GM03348 (cell line): ENCODE data around the gene BUB1.
"Not testable (repeated sequence)": the region's sequence is repeated elsewhere in the genome, so short reads cannot be mapped to it uniquely, and the experiment has no call there.

Experiments
- DNase-seq: peaks from one replicate; pipeline ENCODE4 v3.0.0; 2012; ENCODE audit warnings: low spot score

The BUB1 gene

DNA sequence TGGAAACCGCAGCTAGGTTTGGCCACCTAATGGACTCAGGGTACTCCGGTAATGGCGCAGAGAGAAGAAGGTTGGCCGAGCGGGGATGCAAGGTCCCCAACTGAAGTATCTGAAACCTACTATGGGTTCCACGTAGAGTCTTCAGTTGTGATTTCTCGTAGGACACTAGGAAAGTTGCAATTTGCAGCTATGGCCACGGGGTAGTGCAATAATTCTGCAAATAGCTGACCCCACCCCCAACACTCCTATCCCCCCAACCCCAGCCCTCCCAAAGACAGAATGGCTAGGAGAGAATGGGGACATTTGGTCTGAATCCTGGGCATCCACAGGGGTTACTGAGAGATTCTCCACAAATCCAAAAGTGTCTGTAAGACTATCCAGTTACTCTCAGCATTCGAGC, 75.7 kb downstream of the BUB1 start:
- DNase-seq, result not testable (repeated sequence)

DNA sequence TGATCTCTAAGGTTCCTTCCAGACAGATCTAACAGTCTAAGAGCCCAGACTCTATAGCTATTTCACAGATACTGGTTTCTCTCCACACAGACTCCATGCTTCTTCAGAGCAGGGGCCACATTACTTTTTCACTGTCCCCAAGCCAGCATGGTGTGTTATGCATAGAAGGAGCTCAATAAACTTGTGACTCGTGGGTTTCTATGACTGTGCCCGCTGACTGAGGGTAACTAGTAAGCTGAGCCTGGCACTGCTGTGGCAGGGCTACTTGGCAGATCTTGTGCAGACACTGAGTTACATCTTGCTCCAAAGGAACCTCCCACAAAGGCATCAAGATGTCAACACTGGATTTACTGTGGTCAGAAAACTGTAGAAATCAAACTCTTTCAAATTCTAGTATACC, 85.9 kb downstream of the BUB1 start:
- not testable (repeated sequence) for DNase-seq

DNA sequence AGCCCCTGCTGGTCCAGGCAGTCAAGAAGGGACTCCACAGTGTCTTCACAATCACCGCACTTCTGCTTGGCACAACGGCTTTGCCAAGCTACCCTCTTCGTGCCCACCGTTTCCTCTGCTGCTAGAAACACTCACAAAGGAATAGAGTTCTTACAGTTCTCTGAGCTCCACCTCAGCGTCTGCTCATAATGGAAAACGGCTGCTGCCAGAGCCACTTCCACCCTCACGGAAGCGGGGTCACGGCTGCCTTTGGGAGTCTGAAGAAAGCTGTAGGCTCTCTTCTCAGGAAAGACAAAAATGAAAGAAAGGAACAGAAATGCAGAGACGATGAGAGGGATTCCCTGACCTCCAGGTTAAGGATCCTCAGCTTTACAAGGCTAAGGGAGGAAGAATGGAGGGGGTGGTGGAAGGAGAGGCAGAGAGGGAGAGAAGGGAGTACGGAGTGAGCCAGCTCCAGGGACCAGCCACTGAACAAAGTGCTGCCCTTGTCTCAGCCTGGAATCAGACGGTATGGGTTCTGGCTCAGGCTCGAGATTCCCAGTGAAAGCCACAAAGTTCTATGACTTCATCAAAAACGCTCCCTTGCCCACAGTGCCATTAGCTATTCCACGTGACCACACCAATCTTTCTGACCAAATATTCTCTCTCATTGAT, 88.1 kb downstream of the BUB1 start:
- DNase-seq, result not testable (repeated sequence)

DNA sequence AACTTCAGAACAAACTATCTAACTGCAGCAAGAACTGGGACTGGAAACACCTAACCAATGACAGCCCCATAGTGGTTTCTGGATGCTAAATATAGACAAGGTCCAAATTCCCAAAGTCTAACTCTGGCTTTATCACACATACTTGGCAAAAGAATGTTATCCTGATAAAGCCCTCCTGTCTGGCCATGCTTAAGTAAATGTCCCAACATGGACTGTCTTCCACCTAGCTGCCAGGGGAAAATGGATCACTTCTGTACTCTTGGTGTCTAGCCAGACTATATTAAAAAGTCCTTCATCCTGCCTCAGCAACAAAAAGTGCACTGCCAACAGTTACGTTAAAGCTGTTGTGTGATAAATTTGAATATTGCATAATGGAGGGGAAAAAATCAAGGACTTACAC, 89.3 kb downstream of the BUB1 start:
- DNase-seq, result not testable (repeated sequence)
